ENCODE data around the gene CTBP2.

- no peak for TF ChIP-seq CTCF (IDR thresholded peaks at IDR 0.05)
- no peak for TF ChIP-seq POLR2A (IDR thresholded peaks at IDR 0.05)
Observed at GRCh38 chr10:125003901-125004467, 156.4 kb downstream of the CTBP2 start.
